A549 treated with Mapracorat at 1 μM for 4 hours (cell line): ENCODE measurements around the gene RAB6D. TPM values are rescaled to one million over a fixed set of nuclear protein-coding genes. Genes with fewer than 3 reads are reported as not detected.

ENCODE experiments used
- total RNA-seq: library from RNA; stranded (reverse); fragments of 200-300 nt; extraction: Qiagen RNA extraction; gene quantifications from 5 replicates; pipeline ENCODE4 v1.2.3, GENCODE V29; 2022

The RAB6D gene
- not detected in 5 replicates for total RNA-seq

GRCh38 chr2:131363703-131364186 lies at the start of gene RAB6D:
RAB6D (minus strand) TSS chr2:131364168; CDS start chr2:131363720, 448 bp downstream.

Other genes starting within 250 kb of the RAB6D start
- 0.02 to 0.07 TPM (median 0.05 TPM) in 4 of 5 replicates, not detected in the other for gene POTEE, start 154.6 kb downstream of the RAB6D start, total RNA-seq
- 3.8 to 11.1 TPM (median 5.4 TPM) in 5 replicates for gene TUBA3D, start 112.0 kb upstream of the RAB6D start, total RNA-seq
- 107 to 218 TPM (median 198 TPM) in 5 replicates for gene MZT2A, start 128.2 kb upstream of the RAB6D start, total RNA-seq
- gene CCDC74A, start 163.7 kb upstream of the RAB6D start, total RNA-seq = 11.8 to 17.2 TPM (median 16.6 TPM) in 5 replicates